OCI-LY3 (cell line): ENCODE results near the gene NCCRP1.

Experiments
- H2AFZ ChIP-seq: fragments of 200-600, 300-600 bp; shearing (Covaris generic); 2 replicates; pipeline ENCODE4 v1.6.0; 2014; ENCODE audit warnings: antibody characterized with exemption, low read depth, low read length
- H3K27ac ChIP-seq: fragments of 200-600, 300-600 bp; sonication (generic); 2 replicates; pipeline ENCODE4 v1.5.1; 2014; ENCODE audit warnings: mild to moderate bottlenecking, low read length, moderate library complexity, mixed read lengths
- H3K27me3 ChIP-seq: fragments of 200-600, 300-600 bp; sonication (generic); 2 replicates; pipeline ENCODE4 v1.6.1; 2014; ENCODE audit warnings: low read depth, low read length, mixed read lengths
- H3K36me3 ChIP-seq: fragments of 200-600, 300-600 bp; sonication (generic); replicated peaks from 2 replicates; pipeline ENCODE3; 2014; ENCODE audit warnings: low read depth, low read length, mixed read lengths
- H3K4me1 ChIP-seq: fragments of 300-600, 200-600 bp; sonication (generic); 2 replicates; pipeline ENCODE4 v1.6.1; 2014; ENCODE audit warnings: low read length, mixed read lengths
- H3K4me2 ChIP-seq: fragments of 200-600, 300-600 bp; sonication (generic); 2 replicates; pipeline ENCODE4 v1.6.1; 2014; ENCODE audit warnings: low read length, mixed read lengths
- H3K4me3 ChIP-seq: fragments of 300-600, 200-600 bp; sonication (generic); 2 replicates; pipeline ENCODE4 v1.5.1; 2014; ENCODE audit warnings: antibody characterized with exemption, mild to moderate bottlenecking, low read length, moderate library complexity
- H3K79me2 ChIP-seq: fragments of 300-600, 200-600 bp; shearing (Covaris generic); 2 replicates; pipeline ENCODE4 v1.6.1; 2014; ENCODE audit warnings: mild to moderate bottlenecking, low read length, mixed read lengths
- H3K9ac ChIP-seq: fragments of 300-600, 200-600 bp; shearing (Covaris generic); 2 replicates; pipeline ENCODE4 v1.6.0; 2014; ENCODE audit warnings: mild to moderate bottlenecking, low read length, moderate library complexity
- H3K9me3 ChIP-seq: fragments of 200-600, 300-600 bp; shearing (Covaris generic); 2 replicates; pipeline ENCODE4 v1.6.1; 2014; ENCODE audit warnings: low read length, mixed read lengths; ENCODE audit not compliant: insufficient read depth
- H4K20me1 ChIP-seq: fragments of 200-600, 300-600 bp; sonication (generic); 2 replicates; pipeline ENCODE4 v1.6.1; 2016; ENCODE audit warnings: low read length, mixed read lengths; ENCODE audit not compliant: insufficient read depth
- EZH2phosphoT487 ChIP-seq: fragments of 200-600 bp; shearing (Covaris generic); IDR thresholded peaks from 2 replicates; pipeline ENCODE4 v1.6.1; 2018; ENCODE audit warnings: antibody characterized with exemption, mixed run types, low read depth
- TF ChIP-seq, protein P1 (sequence below): fragments of 200-600, 300-600 bp; sonication (generic); IDR thresholded peaks from 2 replicates; pipeline ENCODE4 v1.5.1; 2014; ENCODE audit warnings: antibody characterized with exemption, low read length, low read depth

The NCCRP1 gene

DNA sequence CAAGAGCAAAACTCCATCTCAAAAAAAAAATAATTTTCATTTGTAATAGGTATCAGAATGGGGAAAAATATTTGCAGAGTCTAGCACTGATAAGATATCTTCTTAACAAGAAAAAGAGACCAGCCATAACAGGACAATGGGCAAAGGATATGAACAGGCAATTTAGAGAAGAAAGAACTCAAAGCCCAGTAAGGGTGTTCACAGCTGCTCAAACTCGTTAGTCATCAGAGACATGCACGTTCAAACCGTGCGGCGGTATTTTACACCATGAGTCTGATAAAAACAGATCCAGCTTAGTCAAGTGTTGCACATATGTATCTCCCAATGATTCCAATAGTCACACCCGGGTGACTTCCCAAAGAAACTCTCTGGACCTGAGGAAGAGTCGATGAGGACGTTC, 13.7 kb upstream of the NCCRP1 start:
- TF ChIP-seq, protein P1, sequence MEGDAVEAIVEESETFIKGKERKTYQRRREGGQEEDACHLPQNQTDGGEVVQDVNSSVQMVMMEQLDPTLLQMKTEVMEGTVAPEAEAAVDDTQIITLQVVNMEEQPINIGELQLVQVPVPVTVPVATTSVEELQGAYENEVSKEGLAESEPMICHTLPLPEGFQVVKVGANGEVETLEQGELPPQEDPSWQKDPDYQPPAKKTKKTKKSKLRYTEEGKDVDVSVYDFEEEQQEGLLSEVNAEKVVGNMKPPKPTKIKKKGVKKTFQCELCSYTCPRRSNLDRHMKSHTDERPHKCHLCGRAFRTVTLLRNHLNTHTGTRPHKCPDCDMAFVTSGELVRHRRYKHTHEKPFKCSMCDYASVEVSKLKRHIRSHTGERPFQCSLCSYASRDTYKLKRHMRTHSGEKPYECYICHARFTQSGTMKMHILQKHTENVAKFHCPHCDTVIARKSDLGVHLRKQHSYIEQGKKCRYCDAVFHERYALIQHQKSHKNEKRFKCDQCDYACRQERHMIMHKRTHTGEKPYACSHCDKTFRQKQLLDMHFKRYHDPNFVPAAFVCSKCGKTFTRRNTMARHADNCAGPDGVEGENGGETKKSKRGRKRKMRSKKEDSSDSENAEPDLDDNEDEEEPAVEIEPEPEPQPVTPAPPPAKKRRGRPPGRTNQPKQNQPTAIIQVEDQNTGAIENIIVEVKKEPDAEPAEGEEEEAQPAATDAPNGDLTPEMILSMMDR: no peak
- TF ChIP-seq EZH2phosphoT487: no peak
- H3K4me2 ChIP-seq: no peak overlapping the region
- H3K27ac ChIP-seq: no peak overlapping the region
- H3K36me3 ChIP-seq: no peaks in the 10 kb centered on the region
- H3K9ac ChIP-seq: no peak overlapping the region
- no peak overlapping the region for H2AFZ ChIP-seq
- no peaks in the 10 kb centered on the region for H3K9me3 ChIP-seq
- H3K27me3 ChIP-seq: no peaks in the 10 kb centered on the region
- no peaks in the 10 kb centered on the region for H4K20me1 ChIP-seq
- H3K4me1 ChIP-seq: no peaks in the 10 kb centered on the region
- no peaks in the 10 kb centered on the region for H3K79me2 ChIP-seq
- H3K4me3 ChIP-seq: no peak overlapping the region

DNA sequence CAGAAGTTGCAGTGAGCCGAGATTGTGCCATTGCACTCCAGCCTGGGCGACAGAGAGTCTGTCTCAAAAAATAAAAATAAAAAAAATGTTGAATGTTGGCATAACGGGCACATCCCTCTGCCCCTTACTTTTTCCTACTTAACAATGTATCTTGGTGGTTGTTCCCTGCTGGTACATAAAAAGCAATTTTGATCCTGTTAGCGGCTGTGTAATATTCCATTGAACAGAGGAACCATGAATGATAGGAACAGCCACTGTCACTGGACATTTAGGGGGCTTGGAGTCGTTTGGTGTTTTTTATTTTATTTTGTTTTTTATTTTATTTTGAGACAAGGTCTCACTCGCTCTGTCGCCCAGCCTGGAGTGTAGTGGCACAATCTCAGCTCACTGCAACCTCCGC, 10.4 kb upstream of the NCCRP1 start:
- H3K4me1 ChIP-seq: no peaks in the 10 kb centered on the region
- H4K20me1 ChIP-seq: no peaks in the 10 kb centered on the region
- H2AFZ ChIP-seq: no peak overlapping the region
- H3K9ac ChIP-seq: no peak overlapping the region
- H3K27me3 ChIP-seq: no peaks in the 10 kb centered on the region
- H3K79me2 ChIP-seq: no peaks in the 10 kb centered on the region
- TF ChIP-seq EZH2phosphoT487: no peak
- TF ChIP-seq, protein P1: no peak
- no peak overlapping the region for H3K4me2 ChIP-seq
- H3K4me3 ChIP-seq: no peak overlapping the region
- no peak overlapping the region for H3K27ac ChIP-seq
- no peaks in the 10 kb centered on the region for H3K36me3 ChIP-seq
- H3K9me3 ChIP-seq: no peaks in the 10 kb centered on the region

- H3K27ac ChIP-seq: no peak overlapping the region
- H4K20me1 ChIP-seq: no peaks in the 10 kb centered on the region
- no peaks in the 10 kb centered on the region for H3K27me3 ChIP-seq
Measured at GRCh38 chr19:39187552-39187943, 9.2 kb upstream of the NCCRP1 start.

DNA sequence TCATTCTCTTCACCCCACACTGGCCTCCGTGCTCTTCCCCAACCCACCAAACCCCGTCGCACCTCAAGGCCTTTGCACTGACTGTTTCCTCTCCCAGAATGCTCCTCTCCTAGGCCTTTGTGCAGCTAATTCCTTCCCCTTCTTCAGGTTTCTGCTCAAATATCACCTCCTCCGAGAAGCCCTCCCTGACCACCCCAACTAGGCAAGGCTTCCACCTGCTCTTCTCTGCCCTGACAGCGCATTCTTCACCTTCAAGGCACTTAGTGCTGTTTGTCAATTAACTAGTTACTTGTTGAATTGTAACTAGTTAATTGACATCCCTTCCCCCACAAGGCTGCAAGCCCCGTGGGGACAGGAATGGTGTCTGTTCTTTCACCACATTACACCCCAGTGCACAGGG, 7.8 kb upstream of the NCCRP1 start:
- no peaks in the 10 kb centered on the region for H3K27me3 ChIP-seq
- no peaks in the 10 kb centered on the region for H3K36me3 ChIP-seq
- no peaks in the 10 kb centered on the region for H3K9me3 ChIP-seq
- H3K4me2 ChIP-seq: no peak overlapping the region
- TF ChIP-seq, protein P1: no peak
- no peak for TF ChIP-seq EZH2phosphoT487
- no peak overlapping the region for H3K27ac ChIP-seq
- no peaks in the 10 kb centered on the region for H3K4me1 ChIP-seq
- H3K9ac ChIP-seq: no peak overlapping the region
- no peaks in the 10 kb centered on the region for H4K20me1 ChIP-seq
- no peak overlapping the region for H3K4me3 ChIP-seq
- no peak overlapping the region for H2AFZ ChIP-seq
- H3K79me2 ChIP-seq: no peaks in the 10 kb centered on the region

More at GRCh38 chr19:39187552-39187943, 9.2 kb upstream of the NCCRP1 start:
- no peak overlapping the region for H3K4me3 ChIP-seq
- no peaks in the 10 kb centered on the region for H3K79me2 ChIP-seq
- no peaks in the 10 kb centered on the region for H3K9me3 ChIP-seq
- no peak overlapping the region for H3K4me2 ChIP-seq
- no peaks in the 10 kb centered on the region for H3K4me1 ChIP-seq
- no peak overlapping the region for H3K9ac ChIP-seq
- TF ChIP-seq, protein P1: no peak
- no peak for TF ChIP-seq EZH2phosphoT487
- H2AFZ ChIP-seq: no peak overlapping the region
- no peaks in the 10 kb centered on the region for H3K36me3 ChIP-seq
